A549 (cell line): ENCODE data around the gene ASB5.

Experiments
- EP300 ChIP-seq, 2 experiments: fragments of >200 bp; sonication (Bioruptor Twin); formaldehyde crosslinking; IDR thresholded peaks; 2 replicates in 1 of 2; 3 replicates in 1 of 2; pipeline ENCODE4 v1.6.1; 2016 to 2017
- RARB ChIP-seq: fragments of 250-450 bp; sonication (Bioruptor Pico); IDR thresholded peaks from 2 replicates; pipeline ENCODE4 v1.8.0; 2021; ENCODE audit warnings: mild to moderate bottlenecking, moderate library complexity
- ZNF302 ChIP-seq: fragments of 250-450 bp; sonication (Bioruptor Pico); IDR thresholded peaks from 2 replicates; pipeline ENCODE4 v1.9.0; 2021; ENCODE audit warnings: inconsistent platforms, mild to moderate bottlenecking, moderate library complexity
- TF ChIP-seq, protein P1 (sequence below): fragments of >200 bp; sonication (Bioruptor Twin); formaldehyde crosslinking; IDR thresholded peaks from 3 replicates; pipeline ENCODE4 v1.5.1; 2016
- TF ChIP-seq, protein P2 (sequence below): fragments of >200 bp; sonication (Bioruptor Twin); formaldehyde crosslinking; IDR thresholded peaks from 3 replicates; pipeline ENCODE4 v1.6.1; 2016
- TF ChIP-seq, protein P3 (sequence below): fragments of 250-450 bp; sonication (Bioruptor Pico); IDR thresholded peaks from 2 replicates; pipeline ENCODE4 v1.5.0; 2021; ENCODE audit warnings: mild to moderate bottlenecking, moderate library complexity, borderline replicate concordance

DNA sequence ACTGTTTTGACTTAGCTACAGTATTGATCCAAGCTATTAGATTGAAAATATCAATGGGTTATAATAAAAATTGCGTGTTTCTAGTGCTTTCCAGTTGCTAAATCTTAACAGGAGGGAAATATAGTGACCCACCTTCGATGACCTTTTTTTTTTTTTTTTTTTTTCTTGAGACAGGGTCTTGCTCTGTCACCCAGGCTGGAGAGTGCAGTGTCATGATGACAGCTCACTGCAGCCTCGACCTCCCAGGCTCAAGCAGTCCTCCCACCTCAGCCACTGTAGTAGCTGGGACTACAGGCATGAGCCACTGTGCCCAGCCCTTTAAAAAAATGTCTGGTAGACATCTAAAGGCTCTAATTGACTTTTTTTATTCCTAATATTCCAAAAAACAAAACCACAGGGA is 3.8 kb upstream of the ASB5 start:
- TF ChIP-seq, protein P1, sequence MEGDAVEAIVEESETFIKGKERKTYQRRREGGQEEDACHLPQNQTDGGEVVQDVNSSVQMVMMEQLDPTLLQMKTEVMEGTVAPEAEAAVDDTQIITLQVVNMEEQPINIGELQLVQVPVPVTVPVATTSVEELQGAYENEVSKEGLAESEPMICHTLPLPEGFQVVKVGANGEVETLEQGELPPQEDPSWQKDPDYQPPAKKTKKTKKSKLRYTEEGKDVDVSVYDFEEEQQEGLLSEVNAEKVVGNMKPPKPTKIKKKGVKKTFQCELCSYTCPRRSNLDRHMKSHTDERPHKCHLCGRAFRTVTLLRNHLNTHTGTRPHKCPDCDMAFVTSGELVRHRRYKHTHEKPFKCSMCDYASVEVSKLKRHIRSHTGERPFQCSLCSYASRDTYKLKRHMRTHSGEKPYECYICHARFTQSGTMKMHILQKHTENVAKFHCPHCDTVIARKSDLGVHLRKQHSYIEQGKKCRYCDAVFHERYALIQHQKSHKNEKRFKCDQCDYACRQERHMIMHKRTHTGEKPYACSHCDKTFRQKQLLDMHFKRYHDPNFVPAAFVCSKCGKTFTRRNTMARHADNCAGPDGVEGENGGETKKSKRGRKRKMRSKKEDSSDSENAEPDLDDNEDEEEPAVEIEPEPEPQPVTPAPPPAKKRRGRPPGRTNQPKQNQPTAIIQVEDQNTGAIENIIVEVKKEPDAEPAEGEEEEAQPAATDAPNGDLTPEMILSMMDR, result no peak
- TF ChIP-seq RARB (no peak), EP300 (IDR thresholded peaks at IDR 0.05) (no peak), ZNF302 (CRISPR knock-in tag) (no peak)
- TF ChIP-seq, protein P2, sequence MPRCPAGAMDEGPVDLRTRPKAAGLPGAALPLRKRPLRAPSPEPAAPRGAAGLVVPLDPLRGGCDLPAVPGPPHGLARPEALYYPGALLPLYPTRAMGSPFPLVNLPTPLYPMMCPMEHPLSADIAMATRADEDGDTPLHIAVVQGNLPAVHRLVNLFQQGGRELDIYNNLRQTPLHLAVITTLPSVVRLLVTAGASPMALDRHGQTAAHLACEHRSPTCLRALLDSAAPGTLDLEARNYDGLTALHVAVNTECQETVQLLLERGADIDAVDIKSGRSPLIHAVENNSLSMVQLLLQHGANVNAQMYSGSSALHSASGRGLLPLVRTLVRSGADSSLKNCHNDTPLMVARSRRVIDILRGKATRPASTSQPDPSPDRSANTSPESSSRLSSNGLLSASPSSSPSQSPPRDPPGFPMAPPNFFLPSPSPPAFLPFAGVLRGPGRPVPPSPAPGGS, result no peak
- TF ChIP-seq, protein P3, sequence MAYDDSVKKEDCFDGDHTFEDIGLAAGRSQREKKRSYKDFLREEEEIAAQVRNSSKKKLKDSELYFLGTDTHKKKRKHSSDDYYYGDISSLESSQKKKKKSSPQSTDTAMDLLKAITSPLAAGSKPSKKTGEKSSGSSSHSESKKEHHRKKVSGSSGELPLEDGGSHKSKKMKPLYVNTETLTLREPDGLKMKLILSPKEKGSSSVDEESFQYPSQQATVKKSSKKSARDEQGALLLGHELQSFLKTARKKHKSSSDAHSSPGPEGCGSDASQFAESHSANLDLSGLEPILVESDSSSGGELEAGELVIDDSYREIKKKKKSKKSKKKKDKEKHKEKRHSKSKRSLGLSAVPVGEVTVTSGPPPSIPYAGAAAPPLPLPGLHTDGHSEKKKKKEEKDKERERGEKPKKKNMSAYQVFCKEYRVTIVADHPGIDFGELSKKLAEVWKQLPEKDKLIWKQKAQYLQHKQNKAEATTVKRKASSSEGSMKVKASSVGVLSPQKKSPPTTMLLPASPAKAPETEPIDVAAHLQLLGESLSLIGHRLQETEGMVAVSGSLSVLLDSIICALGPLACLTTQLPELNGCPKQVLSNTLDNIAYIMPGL (CRISPR knock-in tag), result no peak
